Psoas muscle (tissue), 8 donors: Measurements from ENCODE around the gene FAF1. TPM values are rescaled to one million over a fixed set of nuclear protein-coding genes. Genes with fewer than 3 reads are reported as not detected.
A peak's percentile ranks its signal among the peaks of the same experiment; 100 is the strongest.

Experiments
- ATAC-seq, 4 donors: fragments of 200-7000 bp; cut with Tn5 transposase; one replicate each; pipeline ENCODE4 v1.9.1; 2020; ENCODE audit warnings: moderate library complexity in 3 of 4, mild to moderate bottlenecking in 2 of 4
- DNase-seq, 2 donors: peaks; one replicate each; pipeline ENCODE4 v3.0.0-alpha.2; 2020
- H3K27ac ChIP-seq: fragments of 200-600 bp; one replicate; pipeline ENCODE4 v1.8.0; 2022
- H3K27me3 ChIP-seq, 3 donors: fragments of 200-600 bp in 1 of 3; one replicate each; pipeline versions ENCODE4 v1.6.1 to v1.8.0; 2013 to 2022; ENCODE audit warnings: low read length in 2 of 3, mild to moderate bottlenecking in 2 of 3, moderate library complexity in 1 of 3; ENCODE audit not compliant: insufficient read depth in 3 of 3
- H3K36me3 ChIP-seq, 2 donors: fragments of 200-600 bp in 1 of 2; one replicate each; pipeline versions ENCODE4 v1.6.1 to v1.8.0; 2013 to 2022; ENCODE audit warnings: low read depth in 1 of 2, mild to moderate bottlenecking in 1 of 2, moderate library complexity in 1 of 2; ENCODE audit not compliant: insufficient read depth in 1 of 2
- H3K4me1 ChIP-seq: fragments of 200-600 bp; one replicate; pipeline ENCODE4 v1.8.0; 2022
- H3K4me3 ChIP-seq: fragments of 200-600 bp; one replicate; pipeline ENCODE4 v1.8.0; 2022; ENCODE audit warnings: mild to moderate bottlenecking
- H3K9me3 ChIP-seq: fragments of 200-600 bp; one replicate; pipeline ENCODE4 v1.8.0; 2022
- CTCF ChIP-seq: fragments of 200-600 bp; IDR thresholded peaks from one replicate; pipeline ENCODE4 v1.8.0; 2022; ENCODE audit warnings: antibody characterized with exemption
- WGBS, 3 donors: extraction: QIAGEN DNeasy Blood & Tissue Kit; methylation state at CpG; one replicate each; pipeline versions ENCODE4 v1.1.6 to v1.1.7; 2013; 5-methylcytosine and 5-hydroxymethylcytosine counted together
- intact Hi-C, 2 donors: fragments of 100-400 bp; cut with DNase I; formaldehyde crosslinking; loops; one replicate each; pipeline versions ENCODE4 v1.11.0 to v1.14.2; 2022
- polyA plus RNA-seq, 3 donors: library from polyadenylated mRNA; stranded (reverse); fragments of 200-250 nt; gene quantifications; one replicate each; pipeline ENCODE4 v1.2.3, GENCODE V29; 2013
- total RNA-seq, 4 donors: library from RNA; stranded (reverse); fragmentation: NEBNext Ultra II Directional in 2 of 4; extraction: Animal tissue kit (Norgen Biotek cat#: 25700) in 2 of 4; gene quantifications; one replicate each; pipeline versions ENCODE4 v1.2.1 to v1.2.4, GENCODE V29; 2021 to 2023
- donor health status: healthy with polysubstance abuse.
- donor health status: DM: no; HTN: no; CAD: no; lungs with moderate emphysema.
- donor health status: Bipolar disorder and iron deficiency.
- donor health status: healthy.
- donor health status: DM: yes; HTN: yes; CAD: no.
- donor health status: DM: no; HTN: no; CAD: no.
- donor health status: DM: no; HTN: no; CAD: no.
- donor health status: DM: yes; HTN: yes; CAD: no.

The FAF1 gene
- total and polyA plus RNA-seq, 7 donors, result 67.8 to 128 (median 108) TPM

- intact Hi-C loops, result no loop called here
- WGBS, 3 donors, result 77 to 84% (median 77%) methylated on average over 1 of the region's 1 CpG
- no peak for DNase-seq
Measured at GRCh38 chr1:50447961-50448360, 512.1 kb downstream of the FAF1 start.

GRCh38 chr1:50441183-50441582, 518.9 kb downstream of the FAF1 start:
- WGBS, 3 donors, result 67 to 83% (median 68%) methylated on average over 6 of the region's 6 CpGs
- ATAC-seq, result no peak
- intact Hi-C loops, result no loop called here

More at GRCh38 chr1:50447961-50448360, 512.1 kb downstream of the FAF1 start:
- Histone ChIP-seq H3K4me3 (no peak overlapping the region), H3K27ac (no peak overlapping the region), H3K36me3 (peaks cover 0 to 4% of the 10 kb centered on the region in 2 donors), H3K4me1 (no peaks in the 10 kb centered on the region), H3K27me3 (no peaks in the 10 kb centered on the region), H3K9me3 (no peaks in the 10 kb centered on the region)
- peak in 1 of 4 donors; percentile 27 for ATAC-seq
- no peak for TF ChIP-seq CTCF

GRCh38 chr1:50438945-50439344, 521.1 kb downstream of the FAF1 start:
- H3K27me3 ChIP-seq, result no peaks in the 10 kb centered on the region
- no peaks in the 10 kb centered on the region for H3K9me3 ChIP-seq
- peaks cover 8 to 37% of the 10 kb centered on the region in 2 donors for H3K36me3 ChIP-seq
- no peaks in the 10 kb centered on the region for H3K4me1 ChIP-seq
- H3K4me3 ChIP-seq, result no peak overlapping the region
- intact Hi-C loops, result no loop called here
- DNase-seq (no peak), ATAC-seq (no peak)
- H3K27ac ChIP-seq, result no peak overlapping the region
- TF ChIP-seq CTCF, result no peak

More at GRCh38 chr1:50441183-50441582, 518.9 kb downstream of the FAF1 start:
- no peaks in the 10 kb centered on the region for H3K9me3 ChIP-seq
- H3K27ac ChIP-seq, result no peak overlapping the region
- no peak for TF ChIP-seq CTCF
- no peaks in the 10 kb centered on the region for H3K27me3 ChIP-seq
- H3K36me3 ChIP-seq, result peaks cover 8 to 37% of the 10 kb centered on the region in 2 donors
- no peaks in the 10 kb centered on the region for H3K4me1 ChIP-seq
- DNase-seq, result no peak
- H3K4me3 ChIP-seq, result no peak overlapping the region

- H3K36me3 ChIP-seq, result peaks cover 8 to 33% of the 10 kb centered on the region in 2 donors
- intact Hi-C loops, result no loop called here
- H3K4me3 ChIP-seq, result no peak overlapping the region
- TF ChIP-seq CTCF, result no peak
- 88 to 90% (median 88%) methylated on average over 6 of the region's 6 CpGs for WGBS, 3 donors
- peaks cover 0 to 8% (median 1%) of the 10 kb centered on the region in 3 donors for H3K27me3 ChIP-seq
- no peak for ATAC-seq
- no peak for DNase-seq
- no peaks in the 10 kb centered on the region for H3K4me1 ChIP-seq
- H3K9me3 ChIP-seq, result no peaks in the 10 kb centered on the region
- no peak overlapping the region for H3K27ac ChIP-seq
Measured at GRCh38 chr1:50436489-50436888, 523.6 kb downstream of the FAF1 start.

- Histone ChIP-seq H3K9me3 (no peaks in the 10 kb centered on the region), H3K27ac (no peak overlapping the region), H3K4me1 (peaks cover 3% of the 10 kb centered on the region), H3K36me3 (no peaks in the 10 kb centered on the region), H3K4me3 (no peak overlapping the region), H3K27me3 (peaks cover 3 to 71% (median 43%) of the 10 kb centered on the region in 3 donors)
- ATAC-seq, result no peak
- no peak for TF ChIP-seq CTCF
- WGBS, 3 donors, result 27 to 34% (median 28%) methylated on average over 5 of the region's 5 CpGs
- intact Hi-C loops, result no loop called here
- no peak for DNase-seq
Measured at GRCh38 chr1:50430010-50430405, 530.1 kb downstream of the FAF1 start.
